NCI-H187 treated with DMSO at 0.1 percent for 48 hours (cell line): ENCODE data around the gene TPR.
A peak's percentile ranks its signal among the peaks of the same experiment; 100 is the strongest.

Experiments used
- DNase-seq: peaks from one replicate; lab custom pipeline; 2025; lab: John Stamatoyannopoulos, UW

Gene TPR

DNA sequence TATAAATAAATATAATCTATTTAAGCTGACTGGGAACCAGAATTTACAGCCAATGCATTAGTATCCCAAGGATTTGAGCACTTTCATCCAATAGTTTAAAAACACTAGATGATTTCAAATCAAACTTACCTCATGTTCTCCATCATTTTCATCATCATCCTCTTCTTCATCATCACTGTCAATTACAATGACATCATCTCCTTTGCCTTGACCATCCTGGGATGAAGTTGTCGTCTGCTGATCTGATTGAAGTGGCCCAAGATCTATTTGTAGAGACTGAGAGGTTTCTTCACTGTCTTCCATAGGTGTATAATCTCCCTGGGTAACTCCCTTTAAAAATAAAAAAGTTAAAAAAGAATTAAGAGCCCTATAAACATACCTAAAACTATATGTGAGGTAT, 47.7 kb downstream of the TPR start:
- DNase-seq = no peak

DNA sequence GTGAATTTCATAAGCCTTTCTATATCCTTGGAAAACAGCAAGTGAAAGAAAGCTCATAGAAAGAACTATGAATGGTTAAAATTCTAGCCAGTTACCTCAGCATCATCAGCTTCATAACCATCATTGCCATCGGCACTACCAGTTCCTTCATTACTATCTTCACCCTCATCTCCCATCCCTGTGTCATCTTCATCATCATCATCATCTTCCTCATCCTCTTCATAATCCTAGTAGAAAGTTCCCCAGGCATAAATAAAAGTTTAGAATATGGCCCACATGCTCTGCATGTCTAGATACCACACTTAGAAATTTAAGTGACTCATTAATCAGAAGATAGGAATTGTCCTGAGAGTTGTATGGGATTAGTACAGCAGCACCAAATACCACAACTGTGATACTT, 49.0 kb downstream of the TPR start:
- no peak for DNase-seq

DNA sequence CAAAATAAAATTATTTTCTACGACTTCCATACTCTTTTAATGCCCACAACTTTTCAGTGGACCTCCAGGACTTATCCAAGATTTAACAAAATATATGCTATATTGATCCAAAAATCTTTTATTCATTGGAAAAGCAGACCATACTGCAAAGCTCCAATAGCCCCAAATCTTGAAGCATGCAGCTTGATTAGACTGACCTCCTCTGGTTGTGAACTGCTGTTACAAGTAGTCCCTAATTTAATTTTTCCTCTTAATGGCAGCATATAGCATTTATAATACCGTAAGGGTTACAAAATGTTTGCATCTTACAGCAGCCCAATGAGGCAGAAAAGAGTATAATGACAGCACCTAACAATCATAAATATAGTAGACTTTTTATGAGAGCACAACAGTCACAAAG, 49.8 kb downstream of the TPR start:
- DNase-seq = no peak

DNA sequence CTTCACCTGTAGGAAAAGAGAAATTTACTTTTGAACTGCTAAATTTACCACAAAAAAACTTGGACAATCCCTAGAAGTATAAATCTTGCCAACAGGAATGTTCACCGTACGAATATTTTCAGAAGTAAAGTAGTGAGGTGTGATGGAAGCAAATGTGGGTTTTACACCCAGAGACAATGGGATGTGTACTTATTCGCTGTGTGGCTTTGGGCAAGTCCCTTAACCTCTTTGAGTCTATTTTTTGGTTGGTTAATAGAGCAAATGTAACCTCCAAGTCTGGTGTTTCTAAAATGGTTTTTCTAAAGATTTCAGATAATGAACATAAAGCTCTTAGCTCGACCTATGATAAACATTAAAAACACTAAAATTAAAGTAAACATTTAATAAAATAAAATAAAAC, 51.2 kb downstream of the TPR start:
- DNase-seq = no peak

DNA sequence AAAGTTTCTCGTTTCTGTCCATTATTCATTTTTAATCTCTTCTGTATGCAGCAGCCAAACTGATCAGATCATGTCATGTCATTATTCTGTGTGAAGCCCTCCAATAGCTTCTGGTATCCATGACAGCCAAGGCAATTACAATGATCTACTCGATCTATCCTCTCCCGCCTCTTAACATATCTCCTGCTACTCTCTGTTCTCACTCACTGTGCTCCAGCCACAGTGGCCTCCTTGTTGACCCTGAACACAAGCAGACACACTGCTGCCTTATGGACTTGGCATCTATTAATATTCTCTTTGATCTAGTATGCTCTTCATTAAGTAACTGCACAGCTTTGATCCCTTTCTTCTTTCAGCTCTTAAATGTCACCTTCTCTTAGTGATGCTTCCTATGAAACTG, 59.5 kb downstream of the TPR start:
- no peak for DNase-seq

DNA sequence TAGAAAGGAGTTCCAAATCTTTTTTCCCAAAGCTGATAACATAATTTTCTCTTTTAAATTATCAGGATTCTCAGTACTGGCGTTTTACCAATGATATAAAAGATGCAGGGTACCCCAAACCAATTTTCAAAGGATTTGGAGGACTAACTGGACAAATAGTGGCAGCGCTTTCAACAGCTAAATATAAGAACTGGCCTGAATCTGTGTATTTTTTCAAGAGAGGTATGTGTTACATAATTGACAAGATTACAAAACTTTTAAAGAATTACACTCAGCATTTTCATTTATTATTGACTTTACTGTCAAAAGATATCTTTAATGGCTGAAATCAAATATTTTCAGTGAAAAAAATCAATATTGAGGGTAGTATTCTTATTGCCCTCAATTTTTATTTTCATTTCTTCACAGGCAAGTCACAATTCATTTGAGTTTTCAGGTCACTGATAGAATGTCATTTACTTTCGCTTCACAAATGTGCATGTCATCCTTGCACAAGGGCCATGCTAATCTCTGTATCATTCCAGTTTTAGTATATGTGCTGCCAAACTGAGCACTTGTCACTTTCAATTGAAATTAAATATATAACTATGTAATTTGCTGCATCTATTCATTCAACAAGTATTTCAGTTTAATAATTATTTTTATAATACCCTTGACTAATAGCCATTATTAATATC, 63.5 kb downstream of the TPR start:
- no peak for DNase-seq

DNA sequence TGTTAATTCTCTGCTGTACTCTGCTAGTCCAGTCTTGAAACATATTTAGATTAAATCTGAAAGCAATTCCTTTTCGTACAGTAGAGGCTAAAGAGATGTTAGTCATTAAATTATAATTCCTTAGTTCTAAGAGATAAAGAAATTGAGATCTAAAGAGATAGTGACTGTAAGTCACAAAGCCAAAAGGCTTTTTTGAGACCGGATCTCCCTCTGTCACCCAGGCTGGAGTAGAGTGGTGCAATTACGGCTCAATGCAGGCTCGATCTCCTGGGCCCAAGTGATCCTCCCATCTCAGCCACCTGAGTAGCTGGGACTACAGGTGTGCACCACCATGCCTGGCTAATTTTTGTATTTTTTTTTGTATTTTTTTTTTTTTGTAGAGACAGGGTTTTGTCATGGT, 64.7 kb downstream of the TPR start:
- DNase-seq = no peak

DNA sequence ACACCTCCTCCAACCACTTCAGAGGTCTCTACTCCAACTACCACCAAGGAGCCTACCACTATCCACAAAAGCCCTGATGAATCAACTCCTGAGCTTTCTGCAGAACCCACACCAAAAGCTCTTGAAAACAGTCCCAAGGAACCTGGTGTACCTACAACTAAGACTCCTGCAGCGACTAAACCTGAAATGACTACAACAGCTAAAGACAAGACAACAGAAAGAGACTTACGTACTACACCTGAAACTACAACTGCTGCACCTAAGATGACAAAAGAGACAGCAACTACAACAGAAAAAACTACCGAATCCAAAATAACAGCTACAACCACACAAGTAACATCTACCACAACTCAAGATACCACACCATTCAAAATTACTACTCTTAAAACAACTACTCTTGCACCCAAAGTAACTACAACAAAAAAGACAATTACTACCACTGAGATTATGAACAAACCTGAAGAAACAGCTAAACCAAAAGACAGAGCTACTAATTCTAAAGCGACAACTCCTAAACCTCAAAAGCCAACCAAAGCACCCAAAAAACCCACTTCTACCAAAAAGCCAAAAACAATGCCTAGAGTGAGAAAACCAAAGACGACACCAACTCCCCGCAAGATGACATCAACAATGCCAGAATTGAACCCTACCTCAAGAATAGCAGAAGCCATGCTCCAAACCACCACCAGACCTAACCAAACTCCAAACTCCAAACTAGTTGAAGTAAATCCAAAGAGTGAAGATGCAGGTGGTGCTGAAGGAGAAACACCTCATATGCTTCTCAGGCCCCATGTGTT, 66.6 kb downstream of the TPR start:
- no peak for DNase-seq

DNA sequence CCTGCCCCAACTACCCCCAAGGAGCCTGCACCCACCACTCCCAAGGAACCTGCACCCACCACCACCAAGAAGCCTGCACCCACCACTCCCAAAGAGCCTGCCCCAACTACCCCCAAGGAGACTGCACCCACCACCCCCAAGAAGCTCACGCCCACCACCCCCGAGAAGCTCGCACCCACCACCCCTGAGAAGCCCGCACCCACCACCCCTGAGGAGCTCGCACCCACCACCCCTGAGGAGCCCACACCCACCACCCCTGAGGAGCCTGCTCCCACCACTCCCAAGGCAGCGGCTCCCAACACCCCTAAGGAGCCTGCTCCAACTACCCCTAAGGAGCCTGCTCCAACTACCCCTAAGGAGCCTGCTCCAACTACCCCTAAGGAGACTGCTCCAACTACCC, 67.6 kb downstream of the TPR start:
- no peak for DNase-seq

DNA sequence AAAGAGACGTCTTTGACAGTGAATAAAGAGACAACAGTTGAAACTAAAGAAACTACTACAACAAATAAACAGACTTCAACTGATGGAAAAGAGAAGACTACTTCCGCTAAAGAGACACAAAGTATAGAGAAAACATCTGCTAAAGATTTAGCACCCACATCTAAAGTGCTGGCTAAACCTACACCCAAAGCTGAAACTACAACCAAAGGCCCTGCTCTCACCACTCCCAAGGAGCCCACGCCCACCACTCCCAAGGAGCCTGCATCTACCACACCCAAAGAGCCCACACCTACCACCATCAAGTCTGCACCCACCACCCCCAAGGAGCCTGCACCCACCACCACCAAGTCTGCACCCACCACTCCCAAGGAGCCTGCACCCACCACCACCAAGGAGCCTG, 68.5 kb downstream of the TPR start:
- DNase-seq = no peak

DNA sequence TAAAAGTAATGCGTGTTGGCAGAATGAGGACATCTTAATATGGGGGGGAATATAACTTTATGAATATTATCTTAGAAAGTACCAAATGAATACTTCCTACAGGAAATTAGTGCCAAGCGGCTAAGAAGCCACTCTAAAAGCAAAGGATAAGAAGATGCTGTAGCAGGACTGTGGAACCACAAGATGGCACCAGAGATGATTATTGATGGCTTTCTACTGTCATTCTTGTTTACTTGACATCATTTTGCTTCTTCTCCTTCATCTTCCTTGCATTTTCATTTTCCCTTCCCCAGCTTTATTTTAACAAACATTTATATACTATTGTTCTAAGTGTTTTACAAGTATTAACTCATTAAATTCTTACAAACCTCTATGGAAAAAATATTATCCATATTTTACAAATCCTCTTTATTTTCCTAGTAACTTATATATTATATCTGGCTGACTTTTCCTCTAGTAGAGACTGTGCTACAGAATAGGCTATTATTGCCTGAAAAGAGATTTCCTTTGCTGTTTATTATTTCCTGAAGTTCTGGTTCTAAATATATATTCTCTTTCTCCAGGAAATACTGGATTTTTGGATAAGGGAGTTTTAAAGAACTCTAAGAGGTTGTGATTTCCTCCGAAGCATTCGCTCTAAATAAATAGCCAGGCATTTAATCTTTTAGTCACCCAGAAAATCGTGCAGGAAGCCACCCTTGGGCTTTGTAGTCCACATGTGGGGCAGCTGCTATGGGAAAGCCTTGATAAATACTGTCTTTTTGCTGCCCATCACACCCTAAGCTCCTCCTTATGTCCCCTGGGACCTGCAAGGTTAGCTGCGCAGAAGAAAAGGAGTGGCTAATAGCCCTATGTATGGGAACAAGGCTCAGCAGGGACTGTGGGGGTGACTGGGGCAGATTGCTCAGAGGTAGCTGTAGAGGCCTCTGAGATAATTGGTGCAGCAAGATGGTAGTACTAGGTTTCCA, 69.8 kb downstream of the TPR start:
- peak; percentile 20 for DNase-seq

DNA sequence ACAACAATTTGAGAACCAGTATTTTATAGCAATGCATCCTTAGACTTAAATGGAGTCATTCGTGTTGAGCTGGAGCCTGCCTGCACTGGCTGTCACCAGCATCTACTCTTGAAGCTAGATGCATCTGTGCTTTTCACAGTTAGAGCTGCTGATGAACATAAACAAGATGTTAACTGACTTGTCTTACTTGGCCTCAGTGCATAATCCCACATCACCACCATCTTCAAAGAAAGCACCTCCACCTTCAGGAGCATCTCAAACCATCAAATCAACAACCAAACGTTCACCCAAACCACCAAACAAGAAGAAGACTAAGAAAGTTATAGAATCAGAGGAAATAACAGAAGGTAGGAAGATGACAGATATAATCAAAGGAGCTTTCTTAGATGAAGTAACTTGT, 71.1 kb downstream of the TPR start:
- DNase-seq = no peak

DNA sequence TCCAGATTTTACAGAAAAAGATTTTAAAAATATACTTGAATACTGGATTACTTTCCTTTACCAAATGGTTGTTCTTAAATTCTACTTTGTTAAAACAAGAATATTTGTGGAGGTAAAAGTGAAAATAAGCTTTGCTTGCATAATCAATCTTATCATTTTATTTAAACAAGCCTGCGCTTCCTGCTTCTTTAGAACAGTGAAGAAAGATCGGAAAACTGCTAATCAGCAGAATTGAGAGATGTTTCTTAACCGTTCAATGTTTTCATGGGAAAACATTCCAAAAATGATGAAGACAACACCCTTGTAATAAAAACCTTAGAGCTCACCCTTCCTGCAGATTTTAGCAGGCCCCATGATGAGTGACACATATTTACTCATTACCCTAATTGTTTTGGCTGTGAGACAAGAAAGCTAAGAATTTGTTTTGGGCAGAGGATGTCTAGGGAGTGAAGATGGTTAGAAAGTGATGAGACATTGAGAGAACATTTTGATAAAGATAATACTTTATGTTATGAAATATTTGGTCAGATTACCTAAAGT, 72.6 kb downstream of the TPR start:
- no peak for DNase-seq

DNA sequence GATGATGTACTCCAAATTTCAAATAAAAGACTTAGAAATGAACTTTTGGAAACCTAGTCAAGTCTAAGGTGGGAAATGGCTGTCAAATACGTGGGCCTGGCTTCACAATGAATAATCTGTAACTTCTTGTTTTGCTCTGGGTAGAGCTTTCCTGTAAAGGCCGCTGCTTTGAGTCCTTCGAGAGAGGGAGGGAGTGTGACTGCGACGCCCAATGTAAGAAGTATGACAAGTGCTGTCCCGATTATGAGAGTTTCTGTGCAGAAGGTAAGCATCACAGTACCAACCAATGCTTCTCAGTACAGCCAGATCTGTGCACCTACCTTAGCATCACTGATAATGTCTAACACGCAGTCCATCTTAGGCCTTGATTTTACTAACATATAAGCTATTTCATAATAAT, 73.6 kb downstream of the TPR start:
- no peak for DNase-seq

DNA sequence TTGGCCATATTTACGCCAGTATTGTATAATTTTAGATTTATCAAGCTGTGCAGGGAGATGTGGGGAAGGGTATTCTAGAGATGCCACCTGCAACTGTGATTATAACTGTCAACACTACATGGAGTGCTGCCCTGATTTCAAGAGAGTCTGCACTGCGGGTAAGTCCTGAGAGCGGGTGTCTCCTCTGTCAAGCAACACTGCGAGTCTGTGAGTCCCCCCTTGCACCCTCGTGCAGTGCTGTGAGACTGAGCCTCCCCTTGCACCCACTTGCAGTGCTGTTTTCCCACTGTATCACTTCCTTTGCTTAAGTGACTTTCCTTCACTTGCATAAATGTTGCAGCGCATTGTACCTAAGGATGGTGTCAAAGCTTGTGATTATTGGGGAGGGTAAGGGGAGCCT, 75.0 kb downstream of the TPR start:
- no peak for DNase-seq

DNA sequence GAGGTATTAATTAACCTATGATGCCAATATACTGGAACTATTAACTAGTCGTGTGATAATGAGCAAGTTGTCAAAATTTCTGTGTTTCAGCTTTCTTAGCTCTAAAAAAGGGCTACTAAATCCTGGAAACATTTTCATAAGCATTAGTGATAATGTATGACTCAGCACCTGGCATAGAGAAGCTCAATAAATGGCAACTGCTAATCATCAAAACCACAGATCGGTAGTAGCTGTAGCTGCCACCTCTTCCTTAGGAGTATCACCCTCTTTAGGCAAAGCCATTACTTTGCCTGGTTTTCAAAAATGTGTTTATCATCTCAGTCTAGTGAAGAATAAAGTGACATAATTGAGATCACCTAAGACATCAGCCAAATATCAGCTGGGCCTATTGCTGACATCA, 75.5 kb downstream of the TPR start:
- DNase-seq = no peak

DNA sequence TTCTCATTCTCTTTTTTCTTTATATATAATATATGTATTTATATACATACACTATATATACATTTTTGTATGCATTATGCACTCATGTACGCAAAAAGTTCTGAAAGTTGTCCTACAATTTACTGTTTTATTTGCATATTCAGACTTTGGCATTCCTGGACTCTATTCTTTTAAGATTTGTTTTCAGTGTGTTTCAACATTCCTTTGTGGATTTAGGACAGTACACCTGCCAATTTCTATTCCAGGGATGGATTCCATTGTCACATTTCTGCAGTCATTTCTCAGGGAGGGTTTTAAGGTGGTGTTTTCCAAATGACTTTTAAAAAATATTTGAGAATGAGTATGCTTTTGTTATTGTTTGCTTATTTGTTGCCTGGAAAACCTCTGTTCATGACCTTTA, 76.2 kb downstream of the TPR start:
- no peak for DNase-seq

DNA sequence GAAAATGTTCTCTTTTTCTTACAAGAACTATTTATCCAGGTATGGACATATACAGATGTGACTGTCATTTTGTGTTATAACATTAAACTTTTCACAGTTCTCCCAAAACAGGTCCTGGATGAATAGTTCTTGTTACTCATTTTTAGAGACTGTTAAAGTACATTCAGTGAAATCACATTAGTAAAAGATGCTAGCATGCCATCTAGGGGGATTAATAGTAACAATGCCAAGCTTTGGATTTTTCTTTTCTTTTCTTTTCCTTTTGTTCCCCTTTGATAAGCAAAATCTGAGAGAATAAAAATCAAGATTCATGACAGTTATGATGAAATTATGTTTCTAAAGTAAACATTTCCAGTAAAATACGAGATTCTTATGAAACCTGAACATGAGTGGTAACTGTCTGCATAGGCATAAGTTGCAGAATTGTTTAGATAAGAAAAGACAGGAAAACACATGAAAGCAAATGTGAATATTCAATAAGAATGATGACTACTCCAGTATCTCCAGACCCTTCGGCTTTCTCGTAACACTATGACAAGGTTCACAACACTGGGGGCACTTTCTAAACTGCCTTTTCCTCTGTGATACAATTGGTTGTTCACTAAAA, 77.5 kb downstream of the TPR start:
- DNase-seq = no peak

DNA sequence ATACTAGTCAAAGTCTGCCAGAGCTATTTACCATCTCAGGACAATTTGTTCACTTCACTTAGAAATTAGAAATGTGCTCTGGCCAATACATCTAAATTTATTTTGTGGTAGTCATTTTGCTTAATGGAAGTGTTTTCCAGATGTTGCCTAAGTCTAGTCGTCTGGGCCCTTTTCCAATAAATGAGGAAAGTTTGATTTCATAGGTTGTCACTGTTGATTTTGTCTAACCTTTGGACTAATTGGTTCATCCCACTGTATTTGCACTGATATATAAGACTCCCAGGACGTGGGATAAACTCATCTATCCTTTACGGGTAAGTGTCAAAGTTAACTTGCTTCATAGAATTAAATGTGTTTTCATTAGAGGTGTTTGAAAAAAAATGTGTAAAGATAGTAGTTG, 79.1 kb downstream of the TPR start, which contains the start of gene PRG4:
PRG4 (plus strand) TSS at position 300 of the 400 bp plus-strand sequence.
- DNase-seq = no peak

DNA sequence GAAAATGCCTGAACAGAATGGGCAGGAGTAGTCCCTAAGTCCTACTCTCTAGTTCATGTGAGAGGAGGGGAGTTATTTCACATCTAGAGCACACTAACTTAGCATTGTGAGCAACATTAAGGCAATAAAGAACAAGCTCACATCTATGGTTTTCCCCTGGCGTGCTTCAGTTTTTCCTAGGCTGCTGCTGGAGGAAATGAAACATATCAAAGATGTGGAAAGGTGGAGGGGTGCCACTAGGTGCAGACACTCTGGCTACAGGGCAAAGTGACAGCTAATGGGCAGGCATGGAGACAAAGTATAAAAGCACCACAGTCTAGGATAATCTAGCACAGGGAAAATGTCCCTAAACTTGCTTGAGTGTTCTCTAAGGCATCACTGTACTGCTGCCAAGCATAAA, 82.2 kb downstream of the TPR start:
- no peak for DNase-seq

DNA sequence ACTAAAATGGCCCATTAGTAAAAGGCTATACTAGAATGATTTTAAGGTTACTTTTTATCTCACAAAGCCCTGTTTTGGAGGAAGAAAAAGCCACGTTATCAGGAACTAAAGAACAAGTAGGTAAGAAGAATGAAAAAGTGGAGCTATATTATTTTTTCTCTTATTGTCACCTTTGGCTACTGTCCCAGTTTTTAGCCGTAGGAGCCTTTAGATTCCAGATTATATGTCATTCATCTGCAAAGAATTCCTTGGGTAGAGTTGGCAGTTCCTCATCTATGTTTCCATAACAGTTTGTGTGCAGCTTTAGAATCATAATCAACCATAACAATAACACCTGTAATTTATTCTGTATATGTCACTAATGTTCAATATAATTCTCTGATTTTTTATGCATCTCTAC, 83.8 kb downstream of the TPR start:
- DNase-seq = no peak

DNA sequence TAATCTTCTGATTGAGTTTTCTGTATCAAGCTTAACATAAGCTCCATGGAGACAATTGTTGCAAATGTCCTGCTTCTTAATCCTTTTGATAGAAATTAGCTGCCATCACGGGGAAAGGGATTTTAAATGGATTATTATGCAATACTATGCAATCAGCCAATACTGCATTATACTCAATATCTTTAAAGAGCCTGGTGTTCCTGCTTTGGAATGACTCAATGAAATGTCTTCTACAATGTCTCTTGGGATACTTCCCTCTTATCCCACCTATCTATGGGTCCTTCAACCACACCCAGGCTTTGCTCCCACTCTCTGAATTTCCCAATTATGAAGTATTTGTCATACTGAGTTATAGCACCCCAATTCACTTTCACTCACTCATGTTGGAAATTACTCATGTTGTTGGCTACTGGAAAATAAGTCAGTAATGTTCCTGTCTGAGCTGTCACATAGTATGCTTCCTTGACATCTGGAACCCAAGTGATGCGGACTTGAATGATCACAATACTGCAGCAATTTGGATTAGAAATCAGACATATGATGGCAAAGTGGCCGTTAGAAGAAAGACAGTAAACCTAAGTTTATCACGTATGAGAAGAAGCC, 85.0 kb downstream of the TPR start:
- DNase-seq = no peak
